SK-N-SH treated with all-trans-retinoic acid at 6 μM for 48 hours (cell line): Measurements from ENCODE around the gene LYPD6B.

Source experiments
- ISL1 ChIP-seq: fragments of 250-450 bp; sonication (Bioruptor Pico); IDR thresholded peaks from 2 replicates; pipeline ENCODE4 v2.1.2; 2022; ENCODE audit warnings: mild to moderate bottlenecking, moderate library complexity
- PATZ1 ChIP-seq: fragments of 250-450 bp; sonication (Bioruptor Pico); IDR thresholded peaks from 2 replicates; pipeline ENCODE4 v1.8.0; 2020; ENCODE audit warnings: mild to moderate bottlenecking, moderate library complexity, borderline replicate concordance
- RARB ChIP-seq: fragments of 250-450 bp; sonication (Bioruptor Pico); IDR thresholded peaks from 2 replicates; pipeline ENCODE4 v1.8.0; 2021; ENCODE audit warnings: mild to moderate bottlenecking, moderate library complexity
- ZC3H10 ChIP-seq: fragments of 250-450 bp; sonication (Bioruptor Pico); IDR thresholded peaks from 2 replicates; pipeline ENCODE4 v1.5.1; 2021; ENCODE audit warnings: mild to moderate bottlenecking, moderate library complexity
- ZFP30 ChIP-seq: fragments of 450-650 bp; formaldehyde crosslinking; IDR thresholded peaks from 2 replicates; pipeline ENCODE4 v1.5.0; 2022; ENCODE audit warnings: mild to moderate bottlenecking, moderate library complexity

- TF ChIP-seq ZFP30 (no peak), RARB (CRISPR knock-in tag) (no peak), ZC3H10 (CRISPR knock-in tag) (no peak), PATZ1 (CRISPR knock-in tag) (no peak), ISL1 (CRISPR knock-in tag) (no peak)
Observed at GRCh38 chr2:149012545-149012944, 26.0 kb upstream of the LYPD6B start.
